Kasumi-1 (cell line): ENCODE data around the gene CLEC18A.
"Not testable (repeated sequence)": the region's sequence is repeated elsewhere in the genome, so short reads cannot be mapped to it uniquely, and the experiment has no call there.

Source experiments
- DNase-seq, 2 experiments: peaks; one replicate each; lab custom pipeline; 2025; lab: John Stamatoyannopoulos, UW

CLEC18A gene

DNA sequence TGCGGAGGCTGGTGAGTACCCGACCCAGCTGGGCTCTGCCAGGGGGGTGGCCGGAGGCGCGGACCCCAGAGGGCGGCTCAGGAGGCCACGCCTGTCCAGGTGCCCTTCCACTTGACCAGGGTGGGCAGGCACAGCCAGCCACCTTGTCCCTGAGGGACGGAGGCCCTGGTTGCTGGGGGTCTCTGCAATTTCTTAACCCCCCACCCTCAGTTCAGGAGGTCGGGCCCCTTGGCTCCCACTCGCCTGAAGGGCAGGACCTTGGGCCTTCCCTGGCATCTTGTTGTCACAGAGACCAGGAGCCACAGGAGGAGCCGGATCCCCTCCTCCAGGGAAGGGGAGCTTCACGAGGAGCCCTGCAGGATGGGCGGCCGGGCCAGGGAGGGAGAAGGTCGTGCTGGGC, 982 bp downstream of the CLEC18A start:
- DNase-seq = not testable (repeated sequence)

DNA sequence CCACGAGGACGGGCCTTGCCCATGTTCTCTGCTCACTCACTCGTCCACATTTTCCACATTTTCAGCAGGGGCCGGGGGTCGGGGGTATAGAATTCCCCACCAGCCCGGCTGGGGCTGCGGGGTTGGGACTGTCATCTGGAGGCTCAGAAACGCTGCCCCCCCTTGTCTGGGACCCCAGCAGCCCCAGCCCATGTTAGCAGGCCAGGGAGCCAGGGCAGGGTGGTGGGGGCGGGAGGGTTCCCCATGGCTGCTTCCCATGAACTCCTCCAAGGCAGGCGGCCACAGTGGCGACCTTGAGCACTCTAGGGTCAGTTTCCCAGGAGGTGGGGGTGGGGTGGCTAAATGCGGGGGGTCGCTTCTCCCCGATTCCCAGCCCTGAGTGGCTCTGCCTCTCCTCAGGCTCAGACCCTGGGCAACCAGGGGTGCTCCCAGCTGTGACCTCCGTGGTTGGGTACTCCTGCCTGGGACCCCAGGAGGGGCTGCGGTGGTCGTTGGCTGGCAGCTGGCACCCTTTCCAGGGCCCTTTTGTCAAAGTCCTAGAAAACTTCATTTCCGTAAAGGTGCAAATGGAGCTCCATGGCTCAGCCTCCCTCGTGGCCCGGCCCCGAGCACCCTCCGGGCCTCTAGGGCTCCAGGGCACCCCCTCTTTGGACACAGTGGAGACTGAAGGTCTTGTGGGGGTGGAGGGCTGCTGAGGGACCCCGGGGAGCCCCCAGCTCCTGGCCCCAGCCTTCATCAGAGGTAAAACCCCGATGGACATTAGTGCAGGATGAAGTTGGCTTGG, 1.6 kb downstream of the CLEC18A start:
- DNase-seq = not testable (repeated sequence)

DNA sequence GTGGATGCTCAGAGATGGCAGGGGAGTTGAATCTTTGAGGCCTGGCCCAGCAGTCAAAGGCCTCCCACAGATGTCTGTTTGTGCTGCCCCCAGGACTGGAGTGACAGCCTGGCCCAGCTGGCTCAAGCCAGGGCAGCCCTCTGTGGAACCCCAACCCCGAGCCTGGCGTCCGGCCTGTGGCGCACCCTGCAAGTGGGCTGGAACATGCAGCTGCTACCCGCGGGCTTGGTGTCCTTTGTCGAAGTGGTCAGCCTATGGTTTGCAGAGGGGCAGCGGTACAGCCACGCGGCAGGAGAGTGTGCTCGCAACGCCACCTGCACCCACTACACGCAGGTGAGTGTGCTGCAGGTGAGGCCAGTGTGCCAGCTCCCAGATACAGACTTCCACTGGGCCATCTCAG, 3.1 kb downstream of the CLEC18A start:
- not testable (repeated sequence) for DNase-seq

DNA sequence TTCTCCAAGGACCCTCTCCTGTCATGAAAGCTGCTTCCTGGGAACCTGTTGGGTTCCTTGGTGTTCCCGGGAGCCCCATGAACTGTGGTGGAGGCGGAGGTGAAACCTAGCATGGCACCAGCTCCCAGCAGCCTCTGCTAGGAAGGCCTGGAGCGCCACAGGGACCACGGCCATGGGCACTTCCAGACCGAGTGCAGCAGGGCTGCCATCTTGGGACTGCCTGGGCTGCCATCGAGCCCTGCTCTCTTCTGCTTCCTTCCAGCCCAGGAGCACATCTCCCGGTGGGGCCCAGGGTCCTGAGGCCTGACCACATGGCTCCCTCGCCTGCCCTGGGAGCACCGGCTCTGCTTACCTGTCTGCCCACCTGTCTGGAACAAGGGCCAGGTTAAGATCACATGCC, 12.2 kb downstream of the CLEC18A start:
- not testable (repeated sequence) for DNase-seq

DNA sequence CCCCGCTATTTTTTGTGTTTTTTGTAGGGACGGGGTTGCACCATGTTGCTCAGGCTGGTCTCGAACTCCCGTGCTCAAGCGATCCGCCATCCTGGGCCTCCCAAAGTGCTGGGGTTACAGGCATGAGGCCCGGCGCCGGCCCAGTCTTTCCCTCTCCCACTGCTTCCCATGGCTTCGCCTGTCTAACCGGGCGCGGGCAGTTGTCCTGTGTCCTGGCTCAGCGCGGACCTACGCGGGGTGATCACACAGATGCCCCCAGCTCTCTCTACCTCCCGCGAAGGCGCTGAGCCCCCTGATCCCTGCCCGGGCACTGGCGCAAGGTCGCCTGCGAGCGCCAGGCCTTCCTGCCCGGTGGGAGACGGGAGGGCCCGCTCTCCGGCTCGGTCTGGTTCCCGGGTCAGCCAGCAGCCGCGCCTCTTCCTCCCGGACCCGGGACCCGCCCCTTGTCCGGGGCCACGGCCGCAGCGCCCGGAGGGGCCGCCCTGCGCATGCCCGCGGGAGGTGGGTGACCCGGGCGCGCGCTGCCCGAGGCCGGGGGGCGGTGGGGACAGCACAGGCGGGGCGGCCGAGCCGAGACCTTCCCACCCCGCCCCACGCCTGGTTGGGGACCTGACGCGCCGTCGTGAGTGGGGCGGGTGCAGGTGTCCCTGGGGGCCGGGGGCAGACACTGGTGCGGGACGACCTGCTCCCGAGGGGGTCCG, 14.0 kb downstream of the CLEC18A start:
- not testable (repeated sequence) for DNase-seq

DNA sequence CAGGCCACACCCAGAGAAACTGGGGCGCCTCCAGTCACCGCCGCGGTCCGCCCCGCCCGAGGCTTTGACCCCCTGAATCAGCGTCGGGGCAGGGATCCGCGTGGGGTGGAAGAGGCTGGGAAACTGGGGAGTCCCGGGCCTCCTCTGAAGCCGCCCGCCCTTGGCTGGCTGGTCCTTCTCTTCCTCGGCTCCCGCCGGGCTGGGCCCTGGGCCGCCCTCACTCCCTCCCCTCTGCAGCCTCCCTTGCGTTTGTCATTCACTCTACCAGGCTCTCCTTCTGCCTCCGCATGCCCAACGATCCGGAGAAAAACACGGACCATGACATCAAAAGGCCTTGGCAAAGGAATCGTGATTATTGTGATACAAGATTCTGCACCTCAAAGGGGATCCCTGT, 14.5 kb downstream of the CLEC18A start:
- not testable (repeated sequence) for DNase-seq

DNA sequence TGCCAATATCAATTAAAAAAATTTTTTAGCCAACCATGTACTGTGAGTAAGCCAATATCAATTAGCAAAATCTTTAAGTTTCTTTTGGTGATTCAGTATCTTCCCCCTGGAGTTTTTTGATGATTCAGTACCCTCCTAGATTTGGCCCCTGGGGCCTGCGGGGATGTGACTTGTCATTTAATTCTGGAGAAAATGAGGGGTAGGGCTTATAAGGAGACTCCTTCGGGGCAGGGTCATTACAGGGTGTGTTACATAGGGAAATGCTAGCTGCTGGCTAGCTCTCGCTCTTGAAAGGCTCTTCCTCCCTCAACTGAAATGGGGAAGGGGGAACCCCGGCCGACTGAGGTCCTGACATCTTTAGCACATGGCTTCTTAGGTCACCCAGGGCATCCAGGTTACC, 16.6 kb downstream of the CLEC18A start:
- not testable (repeated sequence) for DNase-seq

DNA sequence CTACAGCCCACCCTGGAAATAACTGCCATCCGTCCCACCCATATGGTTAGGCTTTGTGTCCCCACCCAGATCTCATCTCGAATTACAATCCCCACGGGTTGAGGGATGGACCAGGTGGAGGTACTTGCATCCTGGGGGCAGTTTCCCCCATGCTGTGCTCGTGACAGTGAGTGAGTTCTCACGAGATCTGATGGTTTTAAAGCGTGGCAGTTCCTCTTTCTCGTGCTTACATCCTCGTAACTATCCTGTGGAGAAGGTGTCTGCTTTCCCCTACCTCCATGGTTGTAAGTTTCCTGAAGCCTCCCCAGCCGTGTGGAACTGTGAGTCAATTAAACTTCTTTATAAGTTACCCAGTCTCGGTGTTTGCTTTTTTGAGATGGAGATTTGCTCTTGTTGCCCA, 17.0 kb downstream of the CLEC18A start:
- not testable (repeated sequence) for DNase-seq

DNA sequence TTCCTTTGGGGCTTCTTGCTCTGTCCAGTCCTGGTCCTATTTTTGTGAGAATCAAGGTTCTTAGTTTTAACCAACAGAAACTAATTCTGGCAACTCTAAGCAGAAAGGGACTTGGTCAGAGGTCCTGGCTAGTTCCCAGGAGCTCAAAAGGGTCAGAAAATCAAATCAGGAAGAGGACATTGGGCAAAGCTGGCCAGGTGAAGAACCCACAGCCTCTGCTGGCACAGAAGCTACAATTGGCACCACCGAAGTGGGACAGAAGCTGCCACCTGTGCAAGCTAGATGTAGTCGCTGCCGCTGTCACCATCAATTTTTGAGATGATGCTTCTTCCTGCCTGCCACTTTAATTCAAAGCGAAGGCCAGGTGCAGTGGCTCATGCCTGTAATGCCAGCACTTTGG, 18.5 kb downstream of the CLEC18A start:
- DNase-seq = not testable (repeated sequence)

DNA sequence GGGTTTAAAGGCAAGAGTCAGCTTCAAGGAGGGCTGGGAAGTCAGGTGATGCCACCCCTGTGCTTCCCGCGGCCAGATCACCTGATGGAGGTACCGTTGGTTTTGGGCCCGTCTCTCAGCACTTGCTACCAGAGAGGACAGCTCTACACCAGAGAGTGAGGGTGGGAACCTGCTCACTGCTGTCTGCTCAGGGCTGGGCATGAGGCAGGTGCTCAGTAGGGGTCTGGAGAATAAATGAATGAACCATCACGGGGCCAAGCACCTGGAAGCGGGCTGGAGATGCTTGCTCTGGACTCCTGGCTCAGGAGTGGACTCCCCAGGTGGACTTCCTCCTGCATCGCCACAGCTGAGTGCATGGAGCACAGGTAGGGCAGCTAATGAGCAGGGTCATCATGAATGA, 21.0 kb downstream of the CLEC18A start:
- not testable (repeated sequence) for DNase-seq

DNA sequence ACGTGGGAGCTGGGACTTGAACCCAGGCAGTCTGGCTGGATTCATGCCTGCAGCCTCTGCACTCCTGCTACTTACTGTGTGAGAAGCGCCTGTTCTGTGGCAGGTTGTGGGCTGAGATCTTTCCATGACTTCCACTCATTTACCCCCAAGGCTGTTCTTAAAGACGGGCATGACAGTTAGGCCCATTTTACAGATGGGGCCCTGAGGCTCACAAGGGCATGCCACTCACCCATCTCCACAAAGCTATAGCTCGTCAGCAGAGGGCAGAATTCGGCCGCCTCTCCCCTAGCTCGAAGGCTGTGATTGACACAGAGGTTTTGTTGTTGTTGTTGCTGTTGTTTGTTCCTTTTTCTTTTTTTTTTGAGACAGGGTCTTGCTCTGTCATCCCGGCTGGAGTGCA, 21.8 kb downstream of the CLEC18A start:
- not testable (repeated sequence) for DNase-seq

DNA sequence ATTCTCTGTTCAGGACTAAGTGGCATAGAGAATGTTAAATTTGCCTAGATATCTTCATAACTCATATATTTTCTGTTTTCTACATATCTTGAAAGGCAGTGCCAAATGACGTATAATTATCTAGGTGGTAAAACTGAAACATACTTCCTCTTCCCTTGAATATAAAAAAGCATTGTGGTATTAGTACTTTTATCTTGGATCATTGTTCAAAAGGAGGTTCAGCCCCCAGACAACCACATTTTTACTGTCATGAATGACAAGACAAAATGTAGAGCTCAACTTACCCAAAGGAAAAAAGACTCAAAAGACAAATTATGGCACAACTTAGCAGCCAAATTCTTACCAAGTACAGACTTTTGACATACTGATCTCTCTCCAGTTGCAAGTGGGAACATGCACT, 34.1 kb downstream of the CLEC18A start:
- DNase-seq = not testable (repeated sequence)

DNA sequence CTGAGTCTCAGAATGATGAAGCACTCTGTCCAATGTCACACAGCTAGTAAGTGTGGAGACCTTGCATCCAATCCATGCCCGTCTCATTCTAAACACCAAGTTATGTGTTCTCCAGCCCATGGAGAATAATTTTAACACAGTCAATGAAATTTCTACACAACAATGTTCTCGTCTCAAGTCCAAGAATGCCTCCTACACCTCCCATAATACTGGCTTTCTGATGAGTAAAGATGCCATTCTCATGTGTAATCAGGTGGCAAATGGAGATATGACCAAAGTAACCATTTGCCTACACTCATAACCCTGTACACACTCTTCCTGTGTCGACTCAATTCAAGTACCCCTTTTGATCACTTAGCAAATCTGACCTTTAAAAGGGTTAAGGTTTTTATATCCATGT, 46.8 kb downstream of the CLEC18A start:
- not testable (repeated sequence) for DNase-seq

DNA sequence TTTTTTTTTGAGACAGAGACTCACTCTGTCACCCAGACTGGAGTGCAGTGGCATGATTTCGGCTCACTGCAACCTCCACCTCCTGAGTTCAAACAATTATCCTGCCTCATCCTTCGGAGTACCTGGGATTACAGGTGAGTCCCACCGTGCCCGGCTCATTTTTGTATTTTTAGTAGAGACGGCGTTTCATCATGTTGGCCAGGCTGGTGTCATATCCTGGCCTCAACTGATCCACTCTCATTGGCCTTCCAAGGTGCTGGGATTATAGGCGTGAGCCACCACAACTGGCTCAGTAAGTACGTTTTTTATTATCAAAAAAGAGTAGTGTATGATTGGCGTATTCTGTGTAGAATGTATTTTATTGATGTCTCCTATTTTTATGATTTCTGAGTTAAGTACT, 48.7 kb downstream of the CLEC18A start:
- DNase-seq = not testable (repeated sequence)

DNA sequence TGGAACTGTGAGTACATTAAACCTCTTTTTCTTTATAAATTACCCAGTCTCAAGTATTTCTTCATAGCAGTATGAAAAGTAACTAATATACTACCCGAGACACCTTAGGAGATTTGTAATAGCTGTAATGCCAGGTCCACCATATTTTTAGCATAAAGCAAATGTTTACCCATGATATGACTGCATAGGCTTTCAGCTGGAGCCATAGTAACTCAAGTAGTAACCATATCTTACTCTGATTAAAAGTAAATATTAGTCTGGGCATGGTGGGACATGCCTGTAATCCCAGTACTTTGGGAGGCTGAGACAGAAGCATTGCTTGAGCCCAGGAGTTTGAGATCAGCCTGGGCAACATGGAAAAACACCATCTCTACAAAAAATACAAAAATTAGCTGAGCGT, 52.4 kb downstream of the CLEC18A start:
- not testable (repeated sequence) for DNase-seq

DNA sequence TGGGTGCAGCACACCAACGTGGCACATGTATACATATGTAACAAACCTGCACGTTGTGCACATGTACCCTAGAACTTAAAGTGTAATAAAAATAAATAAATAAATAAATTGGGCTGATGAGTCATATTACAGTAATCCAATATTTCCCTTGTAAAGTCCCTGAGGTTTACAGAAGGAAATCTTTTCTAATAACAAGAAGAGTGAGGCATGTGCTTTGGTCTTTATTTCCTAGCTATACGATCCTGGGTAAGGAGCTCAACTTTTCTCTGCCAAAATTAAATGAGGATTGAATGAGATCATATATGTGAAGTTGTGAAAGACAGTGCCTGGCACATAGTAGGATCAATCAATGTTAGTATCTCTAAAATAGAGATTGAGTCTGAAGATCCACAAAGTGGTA, 57.5 kb downstream of the CLEC18A start:
- not testable (repeated sequence) for DNase-seq

DNA sequence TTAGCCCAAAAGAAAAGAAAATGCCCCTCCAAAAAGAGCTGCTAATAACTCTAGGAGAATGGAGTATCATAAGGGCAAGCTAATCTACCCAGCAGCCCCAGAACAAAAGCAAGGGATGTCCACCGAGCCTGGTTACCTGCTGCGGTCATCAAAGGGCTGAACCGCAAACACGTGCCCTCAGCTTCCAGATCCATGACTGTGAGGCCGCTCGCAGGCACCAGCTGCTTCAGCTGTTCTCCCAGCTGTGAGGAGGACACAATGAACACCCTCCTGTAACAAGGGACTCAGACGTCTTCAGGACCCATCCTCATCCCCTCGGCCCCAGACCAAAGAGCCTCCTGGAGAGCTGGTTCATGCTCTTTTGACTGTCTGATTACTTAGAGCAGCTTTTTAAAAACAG, 59.5 kb downstream of the CLEC18A start:
- DNase-seq = not testable (repeated sequence)

DNA sequence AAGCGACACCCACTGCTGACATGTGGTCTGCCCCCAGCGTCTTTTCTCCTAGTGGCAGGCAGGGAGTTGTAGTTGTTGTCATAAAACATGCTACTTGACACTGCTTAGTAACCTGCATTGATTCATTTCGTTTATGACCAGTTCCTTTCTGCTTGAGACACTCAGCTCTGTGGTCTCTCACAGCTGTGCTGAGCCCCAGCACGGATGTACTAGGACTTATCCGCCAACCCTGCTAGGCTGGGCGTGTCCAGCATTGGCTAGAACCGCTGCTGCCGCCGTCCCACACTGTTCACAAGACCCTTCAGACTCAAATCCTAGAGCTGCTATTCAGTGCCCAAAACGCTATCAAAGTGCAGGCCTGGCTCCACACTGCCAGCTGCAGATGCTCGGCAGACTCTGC, 60.0 kb downstream of the CLEC18A start:
- not testable (repeated sequence) for DNase-seq

DNA sequence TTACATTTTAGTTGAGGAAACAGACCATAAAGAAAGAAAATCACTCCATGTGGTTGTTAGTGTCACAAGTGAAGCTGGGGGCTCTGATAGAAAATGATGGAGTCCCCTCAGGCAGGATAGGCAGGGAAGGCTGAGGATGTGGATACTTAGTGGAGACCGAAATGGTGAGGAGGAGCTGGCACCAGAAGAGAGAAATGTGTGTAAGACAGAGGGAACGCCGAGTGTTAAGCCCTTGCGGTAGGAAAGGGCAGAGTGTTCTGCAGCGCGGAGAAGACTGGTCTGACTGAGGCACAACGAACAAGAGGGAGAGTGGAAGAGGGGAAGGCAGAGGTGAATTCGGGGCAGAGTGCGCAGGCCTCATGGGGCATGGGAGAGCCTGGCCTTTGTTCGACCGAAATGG, 61.2 kb downstream of the CLEC18A start:
- DNase-seq = not testable (repeated sequence)

DNA sequence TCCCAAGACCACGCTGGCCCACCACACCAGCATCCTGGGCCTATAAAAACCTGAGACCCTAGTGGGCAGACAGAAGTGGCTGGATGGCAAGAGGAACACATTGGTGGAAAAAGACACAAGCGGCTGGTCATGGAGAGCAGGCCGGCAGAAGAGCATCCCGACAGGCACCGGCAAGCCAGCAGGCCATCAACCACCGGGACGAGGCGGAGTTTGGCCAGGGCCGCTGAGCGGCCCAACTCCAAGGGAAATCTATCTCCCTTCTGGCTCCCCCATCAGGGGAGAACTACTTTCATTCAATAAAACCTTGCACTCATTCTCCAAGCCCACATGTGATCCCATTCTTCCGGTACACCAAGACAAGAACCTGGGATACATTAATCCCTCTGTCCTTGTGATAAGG, 61.8 kb downstream of the CLEC18A start:
- not testable (repeated sequence) for DNase-seq
